GM18498 (cell line): Measurements from ENCODE around the gene SF1.

Source experiments
- ATAC-seq: cut with Tn5 transposase; IDR thresholded peaks from one replicate; pipeline ENCODE4 v1.9.1; 2021; ENCODE audit warnings: mild to moderate bottlenecking, moderate library complexity; ENCODE audit not compliant: unreplicated experiment

The SF1 gene

DNA sequence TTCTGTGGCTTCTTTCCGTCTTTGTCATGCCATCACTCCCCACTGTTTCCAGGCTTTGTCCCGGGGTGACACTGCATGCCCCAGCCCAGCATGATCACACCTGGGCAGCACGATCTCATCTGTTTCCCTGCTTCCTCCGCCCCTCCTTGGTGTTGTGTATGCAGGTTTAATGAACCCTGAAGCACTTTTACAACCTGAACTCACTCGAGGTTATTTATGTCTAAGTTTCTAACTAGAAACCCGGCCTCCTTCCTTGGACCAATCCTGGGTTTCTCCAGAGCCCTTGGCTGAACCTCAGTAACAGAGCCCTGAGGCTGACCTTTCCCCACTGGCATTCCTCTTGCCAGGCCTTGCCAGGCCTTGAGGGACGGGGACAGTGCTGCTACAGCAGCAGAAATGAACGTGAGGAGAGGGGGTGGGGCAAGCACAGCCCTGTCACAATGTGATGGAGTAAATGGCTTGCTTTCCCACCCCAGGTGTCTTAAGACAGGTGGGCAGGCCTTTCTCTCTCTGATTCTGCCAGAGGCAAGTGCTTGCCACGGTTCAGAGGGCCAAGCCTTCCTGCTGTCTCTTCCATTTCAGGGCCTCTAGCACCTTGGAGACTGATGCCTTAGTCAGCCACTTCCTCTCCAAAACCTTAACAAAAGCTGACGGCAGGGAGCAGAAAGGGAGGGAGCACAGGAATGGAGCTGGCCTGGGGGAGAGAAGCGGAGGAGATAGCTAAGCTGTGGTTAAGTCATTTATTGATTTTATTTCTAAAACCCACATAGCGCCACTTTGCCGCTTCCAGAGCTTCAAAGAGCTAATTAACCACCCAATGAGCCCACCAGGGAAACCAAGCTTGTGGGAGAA is 15.4 kb downstream of the SF1 start:
- ATAC-seq = no peak

DNA sequence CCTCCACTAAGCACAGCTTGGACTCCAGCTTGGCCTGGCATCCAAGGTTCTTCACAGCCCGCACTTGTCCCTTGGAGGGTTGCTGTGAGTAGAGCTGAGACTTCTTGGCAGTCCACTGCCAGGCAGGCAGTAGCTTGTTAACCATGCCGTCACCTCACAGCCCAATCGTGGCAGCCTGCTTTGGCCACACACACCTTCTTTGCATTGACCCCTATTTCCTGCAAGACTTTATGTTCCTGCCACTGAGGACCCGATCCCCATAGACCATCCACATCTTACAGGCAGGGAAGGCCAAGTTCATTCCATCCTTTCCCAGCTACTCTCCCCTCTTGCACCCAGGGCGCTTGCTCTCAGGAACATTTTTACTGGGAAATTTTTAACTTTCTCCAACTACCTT is 16.1 kb downstream of the SF1 start:
- no peak for ATAC-seq

DNA sequence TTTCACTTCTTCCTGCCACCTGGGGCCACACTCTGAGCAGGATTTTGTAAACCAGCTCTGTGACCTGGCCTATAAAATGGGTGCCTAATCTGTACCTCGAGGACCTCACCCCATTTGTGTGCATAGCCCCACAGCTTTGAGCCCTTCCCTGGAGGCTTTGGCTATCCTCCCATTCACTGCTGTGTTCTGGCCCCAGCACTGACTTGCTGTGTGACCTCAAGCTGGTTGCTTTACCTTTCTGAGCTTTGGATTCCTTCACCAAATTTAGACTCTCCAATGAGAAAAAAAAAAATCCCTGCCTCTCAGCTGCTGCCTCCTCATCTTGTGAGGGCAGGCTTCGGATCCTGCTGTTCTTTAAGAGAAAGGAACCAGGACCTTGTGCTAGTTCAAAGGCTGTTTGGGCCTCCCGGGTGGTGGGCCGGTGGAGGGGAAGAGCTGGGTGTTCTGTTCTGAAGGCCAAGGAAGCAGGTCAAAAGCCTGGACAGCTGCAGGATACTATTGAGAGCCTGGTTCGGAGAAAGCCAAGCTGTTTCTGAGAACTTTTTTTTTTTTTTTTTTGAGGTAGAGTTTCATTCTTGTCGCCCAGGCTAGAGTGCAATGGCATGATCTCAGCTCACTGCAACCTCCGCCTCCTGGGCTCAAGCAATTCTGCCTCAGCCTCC is 17.5 kb downstream of the SF1 start:
- no peak for ATAC-seq

DNA sequence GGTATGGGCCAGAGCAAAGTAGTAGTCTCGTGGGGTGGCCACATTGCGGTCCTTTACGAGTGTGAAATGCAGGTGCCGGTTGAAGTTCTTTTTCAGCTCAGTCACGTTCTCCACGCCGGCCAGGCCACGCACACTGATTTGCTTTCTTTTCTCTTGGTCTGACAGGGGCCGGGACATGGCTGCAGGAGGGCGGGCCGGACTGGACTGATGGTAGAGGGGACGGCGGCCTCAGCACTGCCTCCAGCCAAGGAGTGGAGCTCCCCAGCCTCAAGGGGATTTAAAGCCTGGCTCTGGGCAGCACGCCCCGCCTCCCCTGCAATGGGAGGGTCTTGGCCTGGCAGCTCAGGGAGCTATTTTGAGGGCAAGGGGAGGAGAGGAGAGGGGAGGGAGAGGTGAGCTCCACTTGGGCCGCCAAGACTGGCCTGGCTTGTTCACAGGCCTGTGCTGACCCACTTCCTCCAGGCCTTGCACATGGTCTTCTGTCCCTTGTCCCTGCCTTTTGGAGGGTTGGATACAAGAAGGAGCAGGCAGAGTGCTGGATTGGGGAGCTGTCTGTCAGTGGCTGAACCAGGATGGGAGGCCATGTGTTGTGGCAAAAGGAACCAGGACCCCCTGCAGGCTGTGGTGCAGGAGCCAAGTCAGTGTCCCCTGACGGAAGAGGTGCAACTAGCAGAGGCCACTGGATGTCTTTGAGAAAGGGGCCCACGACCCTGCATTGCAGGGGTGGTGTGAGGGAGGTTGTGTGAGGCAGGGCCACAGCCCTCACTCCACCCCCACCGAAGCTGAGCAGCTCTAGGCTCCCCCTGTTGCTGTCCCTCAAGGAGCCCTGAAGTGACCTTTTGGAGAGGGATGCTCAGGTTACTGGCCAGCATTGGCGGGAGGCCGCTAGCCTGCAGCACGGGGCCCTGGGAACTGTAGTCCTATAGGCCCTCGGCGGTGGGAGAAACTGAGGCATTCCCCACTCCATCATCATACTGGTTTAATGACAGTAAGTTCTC is 18.3 kb downstream of the SF1 start, which contains the start of gene PYGM:
Gene PYGM, minus strand, starts transcription at position 253 of the 998 bp plus-strand sequence. Its CDS starts 76 bp downstream, at position 177.
- ATAC-seq = no peak

DNA sequence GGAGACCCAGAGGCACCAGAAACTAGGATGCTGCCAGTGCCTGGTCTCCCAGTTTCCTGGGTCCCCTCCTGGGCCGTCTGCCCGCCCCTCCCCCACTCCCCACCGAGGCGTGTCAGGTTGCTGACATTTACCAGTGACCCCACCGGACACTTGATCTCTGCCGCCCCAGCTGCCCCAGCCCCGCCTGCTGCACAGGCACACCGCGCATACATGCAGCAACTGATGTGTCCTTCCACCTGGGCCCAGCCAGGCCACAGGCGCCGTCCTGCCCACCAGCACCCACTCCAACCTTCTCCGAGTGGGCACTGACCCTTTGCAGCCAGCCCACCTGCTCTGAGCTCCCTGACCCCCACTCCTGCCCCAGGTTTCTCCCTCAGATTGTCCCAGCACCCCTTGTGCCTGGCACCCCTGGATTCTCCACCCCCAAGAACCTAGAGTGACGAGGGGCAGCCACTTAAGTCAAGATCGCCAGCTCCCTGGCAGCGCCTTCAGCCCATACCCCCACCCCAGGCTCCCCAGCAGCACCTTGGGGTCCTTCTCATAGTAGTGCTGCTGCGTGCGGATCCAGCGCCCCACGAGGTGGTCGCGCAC is 19.1 kb downstream of the SF1 start:
- ATAC-seq = no peak

DNA sequence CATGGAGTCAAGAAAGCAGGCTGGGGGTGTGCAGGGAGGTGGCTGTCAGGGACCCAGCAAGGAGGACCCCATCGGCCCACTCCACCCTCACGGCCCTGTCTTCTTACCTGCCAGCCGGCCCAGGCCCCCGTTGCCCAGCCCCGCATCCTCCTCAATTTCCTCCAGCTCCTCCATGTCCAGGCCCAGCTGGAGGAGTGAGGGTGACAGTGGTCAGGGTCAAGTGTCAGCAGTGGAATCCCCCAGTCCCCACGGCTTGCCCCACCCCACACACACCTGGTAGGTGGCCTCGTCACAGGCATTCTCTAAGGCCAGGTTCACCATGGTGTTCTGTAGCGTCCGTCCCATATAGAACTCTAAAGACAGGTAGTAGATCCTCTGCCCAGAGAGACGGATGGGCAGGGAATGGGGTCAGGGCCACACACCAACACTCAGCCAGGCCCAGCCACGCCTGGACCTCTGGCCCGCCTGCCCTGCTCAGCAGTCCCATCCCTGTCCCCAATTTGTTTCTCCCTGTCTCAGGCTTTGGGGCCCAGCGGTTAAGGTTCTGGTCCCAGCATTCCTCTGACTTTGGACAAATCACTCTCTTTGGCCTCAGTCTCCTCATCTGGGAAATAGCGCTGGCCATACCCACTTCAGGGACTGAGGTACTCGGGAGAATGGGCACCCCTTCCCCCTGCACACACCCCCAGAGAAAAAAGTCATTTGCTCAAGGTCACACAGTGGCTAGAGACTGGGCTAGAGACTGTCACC is 19.8 kb downstream of the SF1 start:
- ATAC-seq = no peak

DNA sequence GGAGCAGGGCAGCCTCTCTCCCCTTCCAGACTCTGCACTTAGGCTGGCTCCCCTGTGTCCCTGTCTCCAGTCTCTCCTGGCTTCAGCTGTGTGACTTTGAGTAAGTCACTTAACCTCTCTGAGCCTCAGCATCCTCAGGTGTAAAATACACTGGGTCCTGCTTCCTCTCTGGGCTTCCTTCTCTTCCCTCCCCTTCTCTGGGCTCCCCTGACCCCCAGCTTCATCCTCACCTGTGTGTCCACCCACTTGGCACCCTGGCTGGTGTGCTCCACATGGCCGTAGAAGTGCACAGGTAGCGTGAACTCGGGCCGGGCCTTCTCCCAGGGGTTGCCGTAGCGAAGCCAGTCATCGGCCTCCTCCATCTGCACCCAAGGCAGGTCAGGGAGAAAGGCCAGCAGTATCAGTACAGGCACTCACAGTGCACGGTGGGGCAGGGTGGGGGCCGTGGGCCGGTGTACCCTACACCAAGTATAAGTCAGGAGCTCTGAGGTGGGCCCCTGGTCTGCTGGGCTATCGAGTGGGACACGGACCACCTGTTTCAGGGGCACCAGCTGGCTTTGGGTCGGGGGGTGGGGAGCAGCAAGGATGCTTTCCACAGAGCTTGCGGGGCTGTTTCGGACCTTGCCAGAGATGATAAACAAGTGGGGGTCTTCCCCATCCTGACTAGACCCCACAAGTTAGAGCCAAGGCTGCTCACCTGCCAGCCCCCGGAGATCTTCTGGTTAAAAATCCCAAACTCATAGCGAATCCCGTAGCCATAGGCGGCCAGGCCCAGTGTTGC is 20.6 kb downstream of the SF1 start:
- ATAC-seq = no peak

DNA sequence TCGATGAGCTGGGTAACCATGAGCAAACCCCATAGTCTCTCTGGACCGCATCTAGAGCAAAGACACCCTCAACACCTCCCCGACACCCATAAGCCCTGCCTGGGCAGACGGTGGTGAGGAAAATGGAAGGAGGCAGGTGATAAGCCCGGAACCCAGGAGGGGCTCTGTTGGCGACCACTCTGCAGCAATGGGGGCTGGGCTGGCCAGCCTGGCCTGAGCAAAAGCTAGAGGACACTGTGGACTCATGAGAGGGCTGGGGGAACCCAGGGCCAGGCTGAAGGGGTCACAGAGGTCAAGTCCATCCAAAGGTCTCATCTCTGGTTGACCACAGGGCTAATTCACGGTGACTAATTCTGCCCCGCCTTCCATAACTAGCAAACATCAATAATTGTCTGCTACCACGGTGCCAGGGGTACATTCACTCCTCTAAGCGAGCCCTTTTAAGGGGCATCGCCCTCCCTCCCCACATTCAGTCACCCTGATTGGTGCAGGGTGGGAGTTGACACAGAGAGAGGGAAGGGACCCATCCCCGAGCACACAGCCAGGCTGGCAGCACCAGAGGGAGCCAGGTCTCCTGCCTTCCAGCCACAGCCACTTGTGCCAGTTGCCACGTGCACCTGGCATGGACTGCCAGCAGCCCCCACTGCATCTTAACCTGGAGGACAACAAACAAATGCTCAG is 22.5 kb downstream of the SF1 start:
- no peak for ATAC-seq

DNA sequence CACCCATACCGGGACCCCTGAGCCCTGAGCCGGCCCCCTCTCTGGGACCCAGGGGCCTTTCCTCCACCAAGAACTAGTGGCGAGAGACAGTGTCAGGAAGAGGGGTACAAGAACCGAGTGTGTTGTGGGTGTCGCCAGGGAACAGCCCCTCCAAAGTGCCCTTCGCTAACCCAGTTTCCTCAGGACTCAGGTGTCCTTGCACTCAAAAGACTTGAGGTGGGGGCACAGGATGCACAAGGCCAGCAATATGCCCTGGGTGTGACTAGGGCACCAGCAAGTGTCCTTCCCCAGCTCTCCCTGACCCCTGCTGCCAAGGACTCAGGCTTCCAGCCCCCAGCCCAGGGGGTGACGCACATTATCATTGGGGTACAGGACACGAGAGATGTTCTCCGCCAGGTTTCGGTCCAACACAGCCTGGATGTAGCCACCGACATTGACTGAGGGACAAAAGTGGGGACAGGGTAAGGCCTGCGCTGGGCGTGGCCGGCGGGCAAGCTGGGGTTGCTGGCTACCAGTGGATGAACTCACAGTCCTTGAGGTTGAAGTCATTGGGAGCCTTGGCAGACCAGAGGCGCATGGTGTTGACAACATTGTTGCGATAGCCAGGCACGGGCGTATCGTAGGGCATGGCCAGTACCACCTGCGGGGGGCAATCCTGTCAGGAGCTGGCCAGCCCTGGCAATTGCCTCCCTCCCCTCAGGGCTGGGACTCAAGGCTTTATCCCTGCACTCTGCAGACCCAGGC is 23.3 kb downstream of the SF1 start:
- no peak for ATAC-seq

DNA sequence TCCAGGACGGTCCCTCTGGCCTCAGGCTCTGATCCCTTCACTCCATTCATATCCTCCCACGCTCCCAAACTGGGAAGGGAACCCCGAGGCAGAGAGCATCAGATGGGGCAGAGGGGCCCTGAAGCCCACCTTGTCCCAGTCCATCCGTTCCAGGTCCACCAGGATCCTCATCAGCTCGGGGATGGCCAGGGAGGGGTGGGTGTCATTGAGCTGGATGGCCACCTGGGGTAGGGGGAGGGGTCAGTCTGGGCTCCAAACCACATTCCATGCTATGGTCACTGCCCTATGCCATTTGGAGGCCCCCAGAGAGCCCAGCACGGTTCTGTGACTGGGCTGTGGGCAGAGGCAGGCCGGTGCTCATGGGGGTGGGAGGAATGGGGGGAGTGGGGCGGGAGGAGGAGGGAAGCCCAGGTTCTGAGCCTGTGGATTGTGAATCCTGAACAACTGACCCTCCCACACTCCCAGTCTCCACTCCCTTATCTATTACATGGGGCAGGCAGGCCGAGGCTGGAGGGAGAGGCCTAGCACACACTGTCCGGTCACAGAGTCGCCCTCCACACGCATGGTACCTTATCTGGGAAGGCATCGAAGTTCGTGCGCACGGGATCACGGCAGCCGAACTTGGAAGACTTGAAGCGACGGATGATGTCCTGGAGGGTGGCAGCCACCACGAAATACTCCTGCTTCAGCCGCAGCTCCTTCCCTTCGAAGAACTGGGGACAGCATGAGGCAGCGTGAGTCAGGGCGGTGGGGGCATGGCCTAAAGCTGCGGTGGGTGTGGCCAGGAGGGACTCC is 24.0 kb downstream of the SF1 start:
- no peak for ATAC-seq

DNA sequence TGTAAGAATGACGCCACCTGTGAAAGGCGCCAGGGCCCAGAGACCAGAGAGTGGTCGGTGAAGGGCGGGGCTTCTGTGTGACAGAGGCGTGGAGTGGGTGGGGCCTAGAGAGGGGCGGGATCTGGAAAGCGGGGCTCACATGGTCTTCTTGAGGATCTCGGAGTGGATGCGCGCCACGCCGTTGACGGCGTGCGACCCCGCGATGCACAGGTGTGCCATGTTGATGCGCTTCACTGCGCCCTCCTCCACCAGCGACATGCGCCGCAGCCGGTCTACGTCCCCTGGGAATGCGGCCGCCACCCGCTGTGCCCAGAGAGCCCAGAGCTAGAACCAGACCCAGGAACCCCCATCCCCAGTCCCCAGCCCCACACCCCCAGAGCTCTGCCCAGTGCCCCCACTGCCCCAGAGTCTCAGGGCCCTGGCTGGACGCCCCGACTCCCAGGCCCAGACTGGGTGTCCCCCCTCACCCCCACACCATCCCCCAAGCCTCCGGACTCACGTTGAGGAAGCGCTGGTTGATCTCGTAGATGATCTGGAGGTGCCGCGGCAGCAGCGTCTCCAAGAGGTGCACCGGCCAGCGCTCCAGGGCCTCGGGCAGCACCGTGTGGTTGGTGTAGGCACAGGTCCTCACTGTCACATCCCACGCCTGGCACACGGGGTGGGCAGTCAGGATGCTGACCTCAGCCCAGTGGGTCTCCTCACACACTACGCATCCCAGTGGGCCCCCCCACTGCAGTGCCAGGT is 24.8 kb downstream of the SF1 start:
- no peak for ATAC-seq

DNA sequence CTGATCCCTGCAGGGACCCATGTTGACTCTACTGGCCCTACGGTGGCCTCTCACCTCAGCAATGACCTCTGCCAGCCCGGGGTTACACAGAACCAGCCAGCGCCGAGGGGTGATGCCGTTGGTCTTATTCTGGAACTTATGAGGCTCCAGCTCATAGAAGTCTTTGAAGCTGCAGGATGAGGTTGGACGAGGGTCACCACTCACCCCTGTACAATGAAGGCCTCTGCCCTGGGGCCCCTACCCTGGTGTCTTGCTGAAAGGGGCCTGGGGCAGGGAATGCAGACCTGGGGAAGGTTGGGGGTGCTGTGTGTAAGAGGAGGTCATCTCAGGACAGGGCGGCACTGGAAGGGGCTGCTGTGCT is 25.3 kb downstream of the SF1 start:
- no peak for ATAC-seq

DNA sequence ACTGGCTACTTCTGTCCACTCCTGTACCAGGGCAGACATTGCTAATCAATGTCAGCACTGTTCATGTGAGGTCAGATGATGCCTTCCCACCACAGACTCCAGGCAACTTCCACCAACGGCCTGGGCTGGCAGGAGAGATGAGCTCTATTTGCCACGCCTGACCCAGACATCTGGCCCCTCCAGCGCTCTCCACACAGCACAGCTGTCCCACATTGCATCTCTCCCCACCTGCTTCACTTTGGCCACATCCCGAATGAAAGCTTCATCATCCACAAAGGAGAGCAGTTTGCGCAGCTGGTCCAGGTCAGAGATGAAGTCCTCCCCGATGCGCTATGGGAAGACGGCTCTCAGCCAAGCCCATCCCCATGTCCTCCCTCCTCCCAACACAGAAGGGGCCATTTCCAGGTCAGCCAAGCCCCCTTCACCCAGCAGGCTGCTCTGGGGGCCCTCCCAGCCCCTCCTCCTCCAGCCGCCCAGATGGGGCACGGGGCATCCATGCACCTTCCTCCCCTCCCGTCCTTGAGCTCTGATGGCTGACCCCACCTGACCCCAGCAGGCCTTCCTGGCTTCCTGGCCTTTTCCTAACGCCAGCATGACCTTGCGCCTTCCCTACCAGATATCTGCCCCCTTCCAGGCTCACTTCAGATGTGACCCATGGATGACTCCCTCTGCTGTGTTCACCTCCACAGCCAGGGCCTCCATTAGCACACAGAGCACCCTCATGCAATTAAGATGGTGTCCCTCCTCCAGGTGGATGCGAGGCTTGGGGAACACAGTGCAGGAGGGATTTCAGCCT is 26.0 kb downstream of the SF1 start:
- no peak for ATAC-seq

DNA sequence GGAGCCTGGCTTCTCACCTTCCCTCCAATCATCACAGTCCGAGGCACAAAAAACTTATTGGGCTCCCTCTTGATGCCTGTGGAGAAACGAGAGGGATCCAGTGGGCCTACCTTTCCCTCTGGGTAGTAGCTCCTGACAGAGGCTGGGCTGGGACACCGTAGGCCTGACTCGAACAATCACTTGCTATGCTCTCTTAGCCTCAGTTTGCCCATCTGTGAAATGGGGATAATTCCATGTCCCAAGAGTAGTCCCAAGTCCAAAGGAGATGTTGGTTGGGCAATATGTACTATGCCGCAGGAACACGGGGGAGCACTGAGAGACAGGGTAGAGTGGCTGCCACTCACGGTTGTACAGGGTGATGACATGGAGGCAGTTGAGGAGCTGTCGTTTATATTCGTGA is 26.8 kb downstream of the SF1 start:
- no peak for ATAC-seq

DNA sequence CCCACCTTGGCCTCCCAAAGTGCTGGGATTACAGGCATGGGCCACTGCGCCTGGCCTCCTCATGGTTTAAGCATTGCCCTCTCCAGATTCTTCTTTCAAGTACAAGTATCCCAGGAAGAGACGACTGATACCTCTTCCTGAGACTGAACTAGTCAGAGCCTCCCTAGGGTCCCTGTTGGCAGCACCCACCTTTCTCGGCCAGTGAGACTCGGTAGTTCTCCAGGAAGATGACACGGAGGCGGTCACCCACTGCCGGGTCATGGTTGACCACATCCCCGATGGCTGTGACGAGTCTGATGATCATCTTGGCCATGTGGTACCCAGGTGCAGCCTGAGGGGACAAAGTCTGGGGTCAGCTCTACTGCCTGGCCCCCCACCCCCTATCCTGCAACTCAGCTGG is 27.2 kb downstream of the SF1 start:
- ATAC-seq = no peak
